Measurements from ENCODE around the gene SLC17A3. TPM values are rescaled to one million over a fixed set of nuclear protein-coding genes. Genes with fewer than 3 reads are reported as not detected.

The SLC17A3 gene
- total RNA-seq, 1 experiment from 2014 or later, result not detected

DNA sequence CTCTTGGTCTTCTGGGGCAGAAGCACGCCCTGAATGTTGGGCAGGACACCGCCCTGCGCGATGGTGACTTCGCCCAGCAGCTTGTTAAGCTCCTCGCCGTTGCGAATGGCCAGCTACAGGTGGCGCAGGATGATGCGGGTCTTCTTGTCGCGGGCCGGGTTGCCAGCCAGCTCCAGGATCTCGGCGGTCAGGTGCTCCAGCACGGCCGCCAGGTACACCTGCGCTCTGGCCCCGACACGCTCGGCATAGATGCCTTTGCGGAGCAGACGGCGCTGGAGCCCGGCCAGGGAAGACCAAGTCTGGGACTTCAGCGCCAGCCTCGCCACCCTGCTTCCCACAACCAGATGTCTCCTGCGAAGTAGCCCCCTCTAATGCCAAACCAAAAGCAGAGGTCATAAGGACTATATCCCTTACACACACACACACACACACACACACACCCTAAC, 8.0 kb upstream of the SLC17A3 start:
- ChIA-PET RAD21 (ENCODE audit: low non-redundant PET in 1 of 2, low total read pairs in 2 of 2, uncharacterized antibody in 2 of 2, unreplicated experiment in 2 of 2) (interaction anchor here in 1 of 2 experiments (0.7 kb wide), 1 partner anchor 93 kb away, joined by 4 read pairs; no protein-coding TSS in a partner anchor), POLR2A (no interaction called here), CTCF (interaction anchor here (1.0 kb wide), 1 partner anchor 17 kb away, joined by 3 read pairs; no protein-coding TSS in a partner anchor)
- no peak overlapping the region for H3K9ac ChIP-seq (ENCODE audit: low read length)
- no peak overlapping the region for H3K4me3 ChIP-seq (replicated peaks in 1 of 2; ENCODE audit: low read depth in 1 of 2, low read length in 2 of 2)
- ATAC-seq, result no peak
- H4K20me1 ChIP-seq (ENCODE audit: insufficient read depth), result no peaks in the 10 kb centered on the region
- intact Hi-C loops (cut with micrococcal nuclease), result no loop called here
- no peak for TF ChIP-seq MAX (IDR thresholded peaks at IDR 0.05)
- no peak for TF ChIP-seq CEBPB (IDR thresholded peaks at IDR 0.05; ENCODE audit: low read depth)
- TF ChIP-seq CTCF (IDR thresholded peaks at IDR 0.05 in 2 of 3, conservative IDR thresholded peaks at IDR 0.05 in 1 of 3; ENCODE audit: borderline replicate concordance in 1 of 3, insufficient read depth in 1 of 3, low read depth in 2 of 3, low read length in 2 of 3), result no peak
- no peak for TF ChIP-seq ELF1 (IDR thresholded peaks at IDR 0.05; ENCODE audit: borderline replicate concordance, low read depth)
- no peak for TF ChIP-seq ZFX (IDR thresholded peaks at IDR 0.05)
- TF ChIP-seq SIN3A (IDR thresholded peaks at IDR 0.05; ENCODE audit: low read depth), result no peak
- no peak for TF ChIP-seq POLR2AphosphoS5 (IDR thresholded peaks at IDR 0.05; ENCODE audit: low read depth, low read length)
- TF ChIP-seq, protein P1, sequence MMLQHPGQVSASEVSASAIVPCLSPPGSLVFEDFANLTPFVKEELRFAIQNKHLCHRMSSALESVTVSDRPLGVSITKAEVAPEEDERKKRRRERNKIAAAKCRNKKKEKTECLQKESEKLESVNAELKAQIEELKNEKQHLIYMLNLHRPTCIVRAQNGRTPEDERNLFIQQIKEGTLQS (IDR thresholded peaks at IDR 0.05), result no peak
- TF ChIP-seq RAD21 (IDR thresholded peaks at IDR 0.05; ENCODE audit: low read depth), result no peak
- no peak for TF ChIP-seq REST (IDR thresholded peaks at IDR 0.05; ENCODE audit: low read depth)
- no peak for TF ChIP-seq SRF (IDR thresholded peaks at IDR 0.05; ENCODE audit: low read depth)
- TF ChIP-seq EGR1 (IDR thresholded peaks at IDR 0.05; ENCODE audit: low read depth), result no peak
- no peak for TF ChIP-seq SP1 (IDR thresholded peaks at IDR 0.05; ENCODE audit: low read depth)
- TF ChIP-seq EZH2phosphoT487 (IDR thresholded peaks at IDR 0.05; ENCODE audit: borderline replicate concordance), result no peak
- TF ChIP-seq JUND (IDR thresholded peaks at IDR 0.05), result no peak
- no peak for TF ChIP-seq POLR2A (IDR thresholded peaks at IDR 0.05; ENCODE audit: borderline replicate concordance, extremely low read depth, insufficient read depth, insufficient read length)
- TF ChIP-seq ZNF274 (IDR thresholded peaks at IDR 0.05; ENCODE audit: low read depth, low read length), result no peak
- TF ChIP-seq EZH2 (IDR thresholded peaks at IDR 0.05), result no peak
- TF ChIP-seq ZBTB33 (IDR thresholded peaks at IDR 0.05; ENCODE audit: extremely low read depth, insufficient replicate concordance, low read length), result no peak
- no peaks in the 10 kb centered on the region for H3K9me2 ChIP-seq (ENCODE audit: insufficient read depth)
- H3K79me2 ChIP-seq (ENCODE audit: insufficient read depth, low read length), result no peaks in the 10 kb centered on the region
- H3K27me3 ChIP-seq (ENCODE audit: insufficient read depth, low read length), result no peaks in the 10 kb centered on the region
- no peak overlapping the region for H2AFZ ChIP-seq (ENCODE audit: low read depth, low read length, poor library complexity, severe bottlenecking)
- H3K4me2 ChIP-seq (ENCODE audit: low read length), result no peak overlapping the region
- no peaks in the 10 kb centered on the region for H3K4me1 ChIP-seq (ENCODE audit: control insufficient read depth in 1 of 2, insufficient read depth in 2 of 2, low read length in 2 of 2)
- H3K36me3 ChIP-seq (ENCODE audit: control insufficient read depth in 1 of 2, insufficient read depth in 2 of 2, low read length in 2 of 2), result no peaks in the 10 kb centered on the region
- no peak for DNase-seq (ENCODE audit: low read depth, low spot score)
- no TSS peak for BruUV-seq (replicated peaks)
- no peak overlapping the region for H3K27ac ChIP-seq (ENCODE audit: low read depth, low read length)
- no peaks in the 10 kb centered on the region for H3K9me3 ChIP-seq (ENCODE audit: control insufficient read depth in 1 of 2, insufficient read depth in 1 of 2, low read depth in 1 of 2, low read length in 2 of 2)
